Measurements from ENCODE around the gene MPDZ.

DNA sequence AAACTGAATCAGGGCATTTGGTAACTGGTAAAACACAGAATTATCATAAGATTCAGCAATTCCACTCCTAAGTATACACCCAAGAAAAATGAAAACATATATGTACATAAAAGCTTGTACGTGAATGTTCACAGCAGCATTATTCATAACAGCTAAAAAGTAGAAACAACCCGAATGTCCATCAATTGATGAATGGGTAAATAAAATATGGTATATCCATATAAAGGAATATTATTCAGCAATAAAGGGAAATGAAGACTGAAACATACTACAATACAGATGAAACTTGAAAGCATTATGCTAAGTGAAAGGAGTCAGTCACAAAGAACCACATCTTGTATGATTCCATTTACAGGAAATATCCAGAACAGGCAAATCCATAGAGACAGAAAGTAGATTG is 65.5 kb downstream of the MPDZ start:
- TF ChIP-seq, protein P1, sequence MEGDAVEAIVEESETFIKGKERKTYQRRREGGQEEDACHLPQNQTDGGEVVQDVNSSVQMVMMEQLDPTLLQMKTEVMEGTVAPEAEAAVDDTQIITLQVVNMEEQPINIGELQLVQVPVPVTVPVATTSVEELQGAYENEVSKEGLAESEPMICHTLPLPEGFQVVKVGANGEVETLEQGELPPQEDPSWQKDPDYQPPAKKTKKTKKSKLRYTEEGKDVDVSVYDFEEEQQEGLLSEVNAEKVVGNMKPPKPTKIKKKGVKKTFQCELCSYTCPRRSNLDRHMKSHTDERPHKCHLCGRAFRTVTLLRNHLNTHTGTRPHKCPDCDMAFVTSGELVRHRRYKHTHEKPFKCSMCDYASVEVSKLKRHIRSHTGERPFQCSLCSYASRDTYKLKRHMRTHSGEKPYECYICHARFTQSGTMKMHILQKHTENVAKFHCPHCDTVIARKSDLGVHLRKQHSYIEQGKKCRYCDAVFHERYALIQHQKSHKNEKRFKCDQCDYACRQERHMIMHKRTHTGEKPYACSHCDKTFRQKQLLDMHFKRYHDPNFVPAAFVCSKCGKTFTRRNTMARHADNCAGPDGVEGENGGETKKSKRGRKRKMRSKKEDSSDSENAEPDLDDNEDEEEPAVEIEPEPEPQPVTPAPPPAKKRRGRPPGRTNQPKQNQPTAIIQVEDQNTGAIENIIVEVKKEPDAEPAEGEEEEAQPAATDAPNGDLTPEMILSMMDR (IDR thresholded peaks at IDR 0.05; ENCODE audit: insufficient read depth, low read length): no peak
- TF ChIP-seq POLR2AphosphoS5 (IDR thresholded peaks at IDR 0.05; ENCODE audit: low read depth): no peak

Data from HL-60 (cell line).